Activated CD4-positive, CD25-positive, alpha-beta regulatory T cell treated with anti-CD3 and anti-CD28 coated beads, Interleukin-2, amount 50 U/mL, for 72 hours (primary cell): ENCODE measurements around the gene SV2C.

Source experiments
- DNase-seq: peaks from one replicate; pipeline ENCODE4 v3.0.0; 2021

Gene SV2C

GRCh38 chr5:76386360-76386759, 303.2 kb downstream of the SV2C start:
- DNase-seq = no peak

GRCh38 chr5:76388236-76388635, 305.1 kb downstream of the SV2C start:
- DNase-seq = no peak

GRCh38 chr5:76388791-76389512, 305.8 kb downstream of the SV2C start:
- DNase-seq = no peak

GRCh38 chr5:76389513-76390154, 306.5 kb downstream of the SV2C start:
- DNase-seq = no peak

- DNase-seq = no peak
These were observed 307.8 kb downstream of the SV2C start for GRCh38 chr5:76391014-76391413.

- DNase-seq = no peak
These were observed 310.0 kb downstream of the SV2C start for GRCh38 chr5:76393035-76393680.

GRCh38 chr5:76397200-76397599, 314.0 kb downstream of the SV2C start:
- no peak for DNase-seq

GRCh38 chr5:76399268-76399667, 316.1 kb downstream of the SV2C start:
- no peak for DNase-seq

- no peak for DNase-seq
These were observed 317.3 kb downstream of the SV2C start for GRCh38 chr5:76400466-76400865.

GRCh38 chr5:76401801-76402250, 318.6 kb downstream of the SV2C start:
- no peak for DNase-seq

- DNase-seq = peak; percentile 59
These were observed 319.2 kb downstream of the SV2C start for GRCh38 chr5:76402251-76402885.

GRCh38 chr5:76402886-76403765, 319.9 kb downstream of the SV2C start, which contains the start of gene IQGAP2:
TSS of gene IQGAP2 (plus strand) at chr5:76403285. CDS start at chr5:76403546, 261 bp downstream.
- peak; percentile 78 for DNase-seq
